GM12892 (cell line): Measurements from ENCODE around the gene ECT2L.

ENCODE experiments used
- POLR2A ChIP-seq: IDR thresholded peaks from 2 replicates; pipeline ENCODE4 v1.6.1; 2011; ENCODE audit warnings: low read depth, low read length, control low read depth
- POLR2AphosphoS5 ChIP-seq: IDR thresholded peaks from 2 replicates; pipeline ENCODE4 v1.6.1; 2011; ENCODE audit warnings: low read depth, low read length, control low read depth

GRCh38 chr6:138800377-138801150 is 4.7 kb downstream of the ECT2L start:
- no peak for TF ChIP-seq POLR2A
- TF ChIP-seq POLR2AphosphoS5 = no peak
